ENCODE data around the gene ETNK2. TPM values are rescaled to one million over a fixed set of nuclear protein-coding genes. Genes with fewer than 3 reads are reported as not detected.
A peak's percentile ranks its signal among the peaks of the same experiment; 100 is the strongest.

The ETNK2 gene
- total and polyA plus RNA-seq, 2 of the 13 experiments (the other 11 are each of a cell fraction or from before 2014, with no cell fraction given), result 15.5 to 42.8 TPM

DNA sequence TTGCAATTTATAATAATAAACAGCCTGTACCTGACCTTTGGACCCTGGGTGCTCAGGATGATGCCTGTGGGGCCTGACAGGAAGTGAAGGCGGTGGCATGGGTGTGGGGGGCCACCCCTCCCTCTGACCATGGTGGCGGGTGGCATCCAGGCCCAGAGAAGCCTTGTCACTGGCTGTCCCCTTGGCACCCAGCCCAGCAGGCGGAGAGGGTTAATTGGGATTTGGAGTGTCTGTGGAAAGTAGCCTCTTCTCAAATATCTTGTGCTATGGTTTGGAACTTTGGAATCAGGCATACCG is 58.5 kb downstream of the ETNK2 start (continued):
- TF ChIP-seq ZBTB49 (CRISPR knock-in tag; IDR thresholded peaks at IDR 0.05; ENCODE audit: borderline replicate concordance) (no peak), KDM2A (CRISPR knock-in tag; IDR thresholded peaks at IDR 0.05; ENCODE audit: borderline replicate concordance, low read depth) (peak; percentile 23; the same call in 1 of the 2 replicates), PREB (CRISPR knock-in tag; IDR thresholded peaks at IDR 0.05) (no peak), ZBTB8A (CRISPR knock-in tag; IDR thresholded peaks at IDR 0.05; ENCODE audit: borderline replicate concordance, low read depth) (no peak), HMGA1 (CRISPR knock-in tag; conservative IDR thresholded peaks at IDR 0.05) (no peak), CENPT (CRISPR knock-in tag; IDR thresholded peaks at IDR 0.05; ENCODE audit: low read depth) (no peak), CCDC6 (CRISPR knock-in tag; IDR thresholded peaks at IDR 0.05) (no peak), EP300 (IDR thresholded peaks at IDR 0.05; ENCODE audit: low read depth in 2 of 2, low read length in 2 of 2) (peak in 1 of 2 experiments; percentile 44; a peak in 1 of 4 replicates), EP300 (CRISPR knock-in tag; IDR thresholded peaks at IDR 0.05; ENCODE audit: borderline replicate concordance) (no peak), REXO4 (CRISPR knock-in tag; IDR thresholded peaks at IDR 0.05; ENCODE audit: borderline replicate concordance) (no peak), MYC (CRISPR knock-in tag; IDR thresholded peaks at IDR 0.05; ENCODE audit: borderline replicate concordance) (peak; percentile 74), JARID2 (CRISPR knock-in tag; IDR thresholded peaks at IDR 0.05; ENCODE audit: insufficient replicate concordance) (no peak), ZMAT3 (CRISPR knock-in tag; conservative IDR thresholded peaks at IDR 0.05) (no peak), DMTF1 (CRISPR knock-in tag; IDR thresholded peaks at IDR 0.05) (no peak), GTF2F1 (IDR thresholded peaks at IDR 0.05; ENCODE audit: low read length) (no peak), SMARCC2 (IDR thresholded peaks at IDR 0.05) (no peak), KLF15 (CRISPR knock-in tag; IDR thresholded peaks at IDR 0.05; ENCODE audit: borderline replicate concordance) (no peak), BRCA1 (CRISPR knock-in tag; IDR thresholded peaks at IDR 0.05) (no peak), AFF4 (CRISPR knock-in tag; IDR thresholded peaks at IDR 0.05) (no peak), SMAD9 (CRISPR knock-in tag; IDR thresholded peaks at IDR 0.05) (no peak), ARNT2 (CRISPR knock-in tag; IDR thresholded peaks at IDR 0.05; ENCODE audit: low read depth) (no peak), ZNF354B (CRISPR knock-in tag; IDR thresholded peaks at IDR 0.05) (no peak)
